Skeletal muscle satellite cell (primary cell): ENCODE results near the gene RSBN1L.

ENCODE experiments used
- H3K27me3 ChIP-seq: 2 replicates; pipeline ENCODE4 v1.7.0; 2013; ENCODE audit warnings: low read length; ENCODE audit not compliant: control insufficient read depth, insufficient read depth
- H3K36me3 ChIP-seq: 2 replicates; pipeline ENCODE4 v1.7.0; 2013; ENCODE audit warnings: mild to moderate bottlenecking, control low read depth, low read length; ENCODE audit not compliant: insufficient read depth
- H3K4me1 ChIP-seq: 2 replicates; pipeline ENCODE4 v1.7.0; 2013; ENCODE audit warnings: low read length; ENCODE audit not compliant: control insufficient read depth, insufficient read depth
- H3K4me2 ChIP-seq: 2 replicates; pipeline ENCODE4 v1.7.0; 2013; ENCODE audit warnings: mild to moderate bottlenecking, low read length
- H3K4me3 ChIP-seq: 2 replicates; pipeline ENCODE4 v1.7.0; 2013; ENCODE audit warnings: low read length
- H3K9ac ChIP-seq: 2 replicates; pipeline ENCODE4 v1.7.0; 2013; ENCODE audit warnings: mild to moderate bottlenecking, low read depth, low read length, moderate library complexity
- H3K9me3 ChIP-seq: replicated peaks from 2 replicates; pipeline ENCODE4 v1.7.0; 2013; ENCODE audit warnings: mild to moderate bottlenecking, control low read depth, low read length

RSBN1L gene

GRCh38 chr7:77736991-77737390 lies 40.7 kb downstream of the RSBN1L start:
- peaks cover 9% of the 10 kb centered on the region for H3K4me1 ChIP-seq
- H3K36me3 ChIP-seq = no peaks in the 10 kb centered on the region
- H3K4me2 ChIP-seq = no peak overlapping the region
- H3K9me3 ChIP-seq = no peaks in the 10 kb centered on the region
- H3K27me3 ChIP-seq = no peaks in the 10 kb centered on the region
- no peak overlapping the region for H3K9ac ChIP-seq
- H3K4me3 ChIP-seq = no peak overlapping the region

GRCh38 chr7:77738382-77738781 lies 42.1 kb downstream of the RSBN1L start:
- peaks cover 9% of the 10 kb centered on the region for H3K4me1 ChIP-seq
- no peak overlapping the region for H3K9ac ChIP-seq
- H3K4me2 ChIP-seq = no peak overlapping the region
- no peak overlapping the region for H3K4me3 ChIP-seq
- H3K36me3 ChIP-seq = no peaks in the 10 kb centered on the region
- H3K9me3 ChIP-seq = no peaks in the 10 kb centered on the region
- no peaks in the 10 kb centered on the region for H3K27me3 ChIP-seq

GRCh38 chr7:77738871-77739270 lies 42.6 kb downstream of the RSBN1L start:
- no peak overlapping the region for H3K9ac ChIP-seq
- H3K36me3 ChIP-seq = no peaks in the 10 kb centered on the region
- H3K4me2 ChIP-seq = no peak overlapping the region
- H3K9me3 ChIP-seq = no peaks in the 10 kb centered on the region
- H3K4me3 ChIP-seq = no peak overlapping the region
- H3K4me1 ChIP-seq = peaks cover 9% of the 10 kb centered on the region
- no peaks in the 10 kb centered on the region for H3K27me3 ChIP-seq

GRCh38 chr7:77740257-77740656 lies 44.0 kb downstream of the RSBN1L start:
- Histone ChIP-seq H3K4me1 (peaks cover 3% of the 10 kb centered on the region), H3K4me2 (no peak overlapping the region)

GRCh38 chr7:77743518-77743917 lies 47.3 kb downstream of the RSBN1L start:
- H3K4me1 ChIP-seq = no peaks in the 10 kb centered on the region

More at GRCh38 chr7:77740257-77740656, 44.0 kb downstream of the RSBN1L start:
- H3K4me3 ChIP-seq = no peak overlapping the region
- no peaks in the 10 kb centered on the region for H3K36me3 ChIP-seq
- H3K9ac ChIP-seq = no peak overlapping the region
- no peaks in the 10 kb centered on the region for H3K27me3 ChIP-seq
- no peaks in the 10 kb centered on the region for H3K9me3 ChIP-seq

GRCh38 chr7:77745746-77746145 lies 49.5 kb downstream of the RSBN1L start:
- H3K27me3 ChIP-seq = no peaks in the 10 kb centered on the region
- peaks cover 3% of the 10 kb centered on the region for H3K36me3 ChIP-seq
- H3K4me3 ChIP-seq = no peak overlapping the region
- no peaks in the 10 kb centered on the region for H3K4me1 ChIP-seq
- no peak overlapping the region for H3K9ac ChIP-seq
- no peaks in the 10 kb centered on the region for H3K9me3 ChIP-seq
- no peak overlapping the region for H3K4me2 ChIP-seq

More at GRCh38 chr7:77743518-77743917, 47.3 kb downstream of the RSBN1L start:
- Histone ChIP-seq H3K9me3 (no peaks in the 10 kb centered on the region), H3K9ac (no peak overlapping the region), H3K4me2 (no peak overlapping the region), H3K27me3 (no peaks in the 10 kb centered on the region), H3K4me3 (no peak overlapping the region), H3K36me3 (no peaks in the 10 kb centered on the region)

GRCh38 chr7:77746164-77746823 lies 50.0 kb downstream of the RSBN1L start:
- no peaks in the 10 kb centered on the region for H3K9me3 ChIP-seq
- no peak overlapping the region for H3K9ac ChIP-seq
- no peak overlapping the region for H3K4me3 ChIP-seq
- peaks cover 3% of the 10 kb centered on the region for H3K36me3 ChIP-seq
- no peak overlapping the region for H3K4me2 ChIP-seq
- no peaks in the 10 kb centered on the region for H3K4me1 ChIP-seq
- H3K27me3 ChIP-seq = no peaks in the 10 kb centered on the region

GRCh38 chr7:77746824-77747165 lies 50.5 kb downstream of the RSBN1L start:
- no peak overlapping the region for H3K9ac ChIP-seq
- H3K27me3 ChIP-seq = no peaks in the 10 kb centered on the region
- no peaks in the 10 kb centered on the region for H3K4me1 ChIP-seq
- H3K4me2 ChIP-seq = no peak overlapping the region
- H3K9me3 ChIP-seq = no peaks in the 10 kb centered on the region
- H3K36me3 ChIP-seq = peaks cover 3% of the 10 kb centered on the region
- no peak overlapping the region for H3K4me3 ChIP-seq

GRCh38 chr7:77747178-77747577 lies 50.9 kb downstream of the RSBN1L start:
- H3K27me3 ChIP-seq = no peaks in the 10 kb centered on the region
- H3K9ac ChIP-seq = no peak overlapping the region

GRCh38 chr7:77747718-77748117 lies 51.5 kb downstream of the RSBN1L start:
- Histone ChIP-seq H3K4me1 (peaks cover under 1% of the 10 kb centered on the region), H3K27me3 (no peaks in the 10 kb centered on the region), H3K36me3 (peaks cover 3% of the 10 kb centered on the region), H3K9ac (no peak overlapping the region), H3K9me3 (no peaks in the 10 kb centered on the region), H3K4me2 (no peak overlapping the region), H3K4me3 (no peak overlapping the region)

More at GRCh38 chr7:77747178-77747577, 50.9 kb downstream of the RSBN1L start:
- H3K9me3 ChIP-seq = no peaks in the 10 kb centered on the region
- peaks cover 3% of the 10 kb centered on the region for H3K36me3 ChIP-seq
- H3K4me2 ChIP-seq = no peak overlapping the region
- no peak overlapping the region for H3K4me3 ChIP-seq
- no peaks in the 10 kb centered on the region for H3K4me1 ChIP-seq

GRCh38 chr7:77752016-77752415 lies 55.8 kb downstream of the RSBN1L start:
- Histone ChIP-seq H3K4me2 (no peak overlapping the region), H3K4me1 (peaks cover 6% of the 10 kb centered on the region), H3K9ac (no peak overlapping the region), H3K4me3 (no peak overlapping the region), H3K9me3 (no peaks in the 10 kb centered on the region), H3K27me3 (no peaks in the 10 kb centered on the region), H3K36me3 (peaks cover 3% of the 10 kb centered on the region)

- peaks cover 6% of the 10 kb centered on the region for H3K4me1 ChIP-seq
- H3K9me3 ChIP-seq = no peaks in the 10 kb centered on the region
- no peak overlapping the region for H3K4me3 ChIP-seq
- H3K27me3 ChIP-seq = no peaks in the 10 kb centered on the region
- H3K36me3 ChIP-seq = peaks cover 3% of the 10 kb centered on the region
- H3K4me2 ChIP-seq = no peak overlapping the region
- H3K9ac ChIP-seq = no peak overlapping the region
Observed at GRCh38 chr7:77753173-77753572, 56.9 kb downstream of the RSBN1L start.
